Suppressor macrophage treated with lipopolysaccharide for 4 hours (primary cell): ENCODE measurements around the gene NOS1AP.

Source experiments
- DNase-seq: peaks from one replicate; pipeline ENCODE4 v3.0.0-alpha.2; 2020

NOS1AP gene

GRCh38 chr1:162305969-162306368 is 236.5 kb downstream of the NOS1AP start:
- DNase-seq = no peak

- DNase-seq = peak; percentile 82
Observed at GRCh38 chr1:162310337-162310736, 240.8 kb downstream of the NOS1AP start.

GRCh38 chr1:162314206-162314605 is 244.7 kb downstream of the NOS1AP start:
- no peak for DNase-seq

GRCh38 chr1:162315673-162316072 is 246.2 kb downstream of the NOS1AP start:
- no peak for DNase-seq

- DNase-seq = no peak
Observed at GRCh38 chr1:162316187-162316586, 246.7 kb downstream of the NOS1AP start.

- DNase-seq = no peak
Observed at GRCh38 chr1:162317621-162318020, 248.1 kb downstream of the NOS1AP start.

- no peak for DNase-seq
Observed at GRCh38 chr1:162319493-162320175, 250.1 kb downstream of the NOS1AP start.

GRCh38 chr1:162321809-162322422 is 252.4 kb downstream of the NOS1AP start:
- no peak for DNase-seq

GRCh38 chr1:162323023-162323422 is 253.5 kb downstream of the NOS1AP start:
- no peak for DNase-seq

GRCh38 chr1:162324396-162324795 is 254.9 kb downstream of the NOS1AP start:
- no peak for DNase-seq

- no peak for DNase-seq
Observed at GRCh38 chr1:162326559-162326958, 257.1 kb downstream of the NOS1AP start.

GRCh38 chr1:162327144-162327787 is 257.8 kb downstream of the NOS1AP start:
- DNase-seq = peak; percentile 79

GRCh38 chr1:162327788-162328165 is 258.3 kb downstream of the NOS1AP start:
- peak; percentile 35 for DNase-seq

GRCh38 chr1:162328512-162328911 is 259.0 kb downstream of the NOS1AP start:
- DNase-seq = no peak

GRCh38 chr1:162329826-162330225 is 260.3 kb downstream of the NOS1AP start:
- no peak for DNase-seq

GRCh38 chr1:162333991-162334390 is 264.5 kb downstream of the NOS1AP start:
- no peak for DNase-seq

GRCh38 chr1:162335126-162335525 is 265.6 kb downstream of the NOS1AP start:
- DNase-seq = peak; percentile 28

GRCh38 chr1:162336621-162337285 is 267.3 kb downstream of the NOS1AP start:
- DNase-seq = no peak

GRCh38 chr1:162342452-162342983 is 273.0 kb downstream of the NOS1AP start:
- DNase-seq = no peak

GRCh38 chr1:162343470-162343869 is 274.0 kb downstream of the NOS1AP start:
- no peak for DNase-seq

- no peak for DNase-seq
Observed at GRCh38 chr1:162347281-162347680, 277.8 kb downstream of the NOS1AP start.

- DNase-seq = no peak
Observed at GRCh38 chr1:162349635-162350330, 280.3 kb downstream of the NOS1AP start.
